ENCODE results near the gene IRF2BP1. TPM values are rescaled to one million over a fixed set of nuclear protein-coding genes. Genes with fewer than 3 reads are reported as not detected.

IRF2BP1 gene
- total RNA-seq, 1 donor from 2014 or later, result 9.8 TPM

DNA sequence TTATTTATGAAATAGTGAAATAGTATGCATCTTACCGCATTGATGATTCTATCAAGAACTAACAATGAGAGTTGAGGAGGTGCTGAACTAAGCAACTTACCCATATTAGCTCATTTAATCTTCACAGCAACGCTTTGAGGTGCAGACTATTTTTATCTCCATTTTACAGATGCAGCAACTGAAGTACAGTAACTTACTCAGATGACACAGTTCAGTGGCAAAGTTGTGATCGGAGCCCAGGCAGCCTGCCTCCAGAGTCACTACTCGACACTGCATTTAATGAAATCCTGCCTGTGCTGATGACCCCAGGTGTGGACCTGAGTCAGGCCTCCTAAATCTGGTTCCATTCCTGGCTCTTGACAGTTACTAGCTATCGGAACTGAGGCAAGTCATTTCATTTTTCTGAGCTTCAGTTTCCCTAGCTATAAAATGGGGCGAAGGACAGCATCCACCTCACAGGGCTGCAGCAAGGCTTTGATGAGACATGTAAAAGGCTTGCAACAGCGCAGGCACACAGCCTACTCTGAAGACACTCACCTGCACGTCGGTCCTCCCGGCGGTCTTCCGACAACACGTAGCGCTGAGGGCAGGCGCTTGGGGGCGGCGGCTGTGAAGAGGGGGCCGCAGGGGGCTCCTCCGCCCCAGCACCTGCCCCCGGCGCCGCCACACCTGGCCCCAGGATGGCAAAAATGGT lies 14.9 kb upstream of the IRF2BP1 start:
- Mint-ChIP-seq H3K9me3 (no peaks in the 10 kb centered on the region), H3K27ac (no peak overlapping the region), H3K36me3 (peaks cover 19% of the 10 kb centered on the region), H3K4me3 (peak overlapping the region; percentile 67), H3K27me3 (ENCODE audit: insufficient read depth, low read depth) (peaks cover 9% of the 10 kb centered on the region), H3K4me1 (peaks cover 20% of the 10 kb centered on the region)
- TF ChIP-seq, protein P1, sequence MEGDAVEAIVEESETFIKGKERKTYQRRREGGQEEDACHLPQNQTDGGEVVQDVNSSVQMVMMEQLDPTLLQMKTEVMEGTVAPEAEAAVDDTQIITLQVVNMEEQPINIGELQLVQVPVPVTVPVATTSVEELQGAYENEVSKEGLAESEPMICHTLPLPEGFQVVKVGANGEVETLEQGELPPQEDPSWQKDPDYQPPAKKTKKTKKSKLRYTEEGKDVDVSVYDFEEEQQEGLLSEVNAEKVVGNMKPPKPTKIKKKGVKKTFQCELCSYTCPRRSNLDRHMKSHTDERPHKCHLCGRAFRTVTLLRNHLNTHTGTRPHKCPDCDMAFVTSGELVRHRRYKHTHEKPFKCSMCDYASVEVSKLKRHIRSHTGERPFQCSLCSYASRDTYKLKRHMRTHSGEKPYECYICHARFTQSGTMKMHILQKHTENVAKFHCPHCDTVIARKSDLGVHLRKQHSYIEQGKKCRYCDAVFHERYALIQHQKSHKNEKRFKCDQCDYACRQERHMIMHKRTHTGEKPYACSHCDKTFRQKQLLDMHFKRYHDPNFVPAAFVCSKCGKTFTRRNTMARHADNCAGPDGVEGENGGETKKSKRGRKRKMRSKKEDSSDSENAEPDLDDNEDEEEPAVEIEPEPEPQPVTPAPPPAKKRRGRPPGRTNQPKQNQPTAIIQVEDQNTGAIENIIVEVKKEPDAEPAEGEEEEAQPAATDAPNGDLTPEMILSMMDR (IDR thresholded peaks at IDR 0.05), result no peak
- no peak for TF ChIP-seq EZH2 (IDR thresholded peaks at IDR 0.05)
- no peak for TF ChIP-seq EZH2phosphoT487 (IDR thresholded peaks at IDR 0.05)
- Histone ChIP-seq H3F3A (ENCODE audit: low read depth) (peaks cover 27% of the 10 kb centered on the region), H3K4me1 (peaks cover 6% of the 10 kb centered on the region), H2AFZ (replicated peaks) (no peak overlapping the region), H3K9me3 (ENCODE audit: low read depth) (no peaks in the 10 kb centered on the region), H3K27me3 (peaks cover 26% of the 10 kb centered on the region), H3K36me3 (no peaks in the 10 kb centered on the region), H3K79me2 (ENCODE audit: low read depth) (no peaks in the 10 kb centered on the region), H3K9ac (no peak overlapping the region), H3K27ac (no peak overlapping the region), H3K4me3 (peak overlapping the region; percentile 68), H4K20me1 (ENCODE audit: low read depth) (peaks cover 22% of the 10 kb centered on the region), H3K4me2 (peak overlapping the region; percentile 90)
- no peak for DNase-seq (ENCODE audit: low spot score)

DNA sequence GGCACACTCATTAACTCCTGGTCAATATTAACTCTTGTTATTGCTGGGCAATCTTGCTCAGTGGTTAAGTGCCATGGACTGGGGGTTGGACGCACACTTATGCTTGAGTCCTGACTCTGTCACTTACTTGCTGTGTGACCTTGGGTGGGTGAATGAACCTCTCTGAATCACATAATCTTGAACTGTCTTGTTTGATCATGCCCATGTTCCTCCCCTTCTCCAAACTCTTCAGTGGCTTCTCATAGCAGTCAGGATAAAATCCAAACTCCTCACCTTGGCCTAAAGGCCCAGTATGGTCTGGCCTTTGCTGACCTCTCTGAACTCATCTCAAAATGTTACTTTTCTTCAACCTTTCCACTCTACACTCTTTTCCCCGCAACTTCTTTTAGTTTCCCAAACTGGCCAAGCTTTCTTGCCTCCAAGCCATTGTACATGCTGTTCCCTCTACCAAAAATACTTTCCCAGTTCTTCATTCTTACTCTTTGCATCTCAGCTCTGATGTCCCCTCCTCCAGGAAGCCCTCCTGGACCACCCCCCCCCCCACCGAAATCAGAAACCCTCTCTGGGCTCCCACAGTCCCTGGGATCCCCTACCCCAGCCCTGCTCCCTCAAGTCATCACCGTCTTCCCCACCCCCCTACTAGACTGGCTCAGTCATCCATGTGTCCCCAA lies 14.1 kb upstream of the IRF2BP1 start:
- Histone ChIP-seq H3K4me3 (no peak overlapping the region), H3K4me1 (peaks cover 6% of the 10 kb centered on the region), H2AFZ (replicated peaks) (no peak overlapping the region), H3K36me3 (no peaks in the 10 kb centered on the region), H3K79me2 (ENCODE audit: low read depth) (no peaks in the 10 kb centered on the region), H3K9me3 (ENCODE audit: low read depth) (no peaks in the 10 kb centered on the region), H3K27me3 (peaks cover 26% of the 10 kb centered on the region), H3K4me2 (no peak overlapping the region), H4K20me1 (ENCODE audit: low read depth) (peaks cover 22% of the 10 kb centered on the region), H3K27ac (no peak overlapping the region), H3F3A (ENCODE audit: low read depth) (peaks cover 27% of the 10 kb centered on the region), H3K9ac (no peak overlapping the region)
- Mint-ChIP-seq H3K4me3 (peak overlapping the region; percentile 67), H3K9me3 (no peaks in the 10 kb centered on the region), H3K27ac (no peak overlapping the region), H3K27me3 (ENCODE audit: insufficient read depth, low read depth) (peaks cover 9% of the 10 kb centered on the region), H3K4me1 (peaks cover 20% of the 10 kb centered on the region), H3K36me3 (peaks cover 22% of the 10 kb centered on the region)
- TF ChIP-seq EZH2 (IDR thresholded peaks at IDR 0.05) (no peak), EZH2phosphoT487 (IDR thresholded peaks at IDR 0.05) (no peak)
- TF ChIP-seq, protein P1 (IDR thresholded peaks at IDR 0.05), result no peak
- no peak for DNase-seq (ENCODE audit: low spot score)

DNA sequence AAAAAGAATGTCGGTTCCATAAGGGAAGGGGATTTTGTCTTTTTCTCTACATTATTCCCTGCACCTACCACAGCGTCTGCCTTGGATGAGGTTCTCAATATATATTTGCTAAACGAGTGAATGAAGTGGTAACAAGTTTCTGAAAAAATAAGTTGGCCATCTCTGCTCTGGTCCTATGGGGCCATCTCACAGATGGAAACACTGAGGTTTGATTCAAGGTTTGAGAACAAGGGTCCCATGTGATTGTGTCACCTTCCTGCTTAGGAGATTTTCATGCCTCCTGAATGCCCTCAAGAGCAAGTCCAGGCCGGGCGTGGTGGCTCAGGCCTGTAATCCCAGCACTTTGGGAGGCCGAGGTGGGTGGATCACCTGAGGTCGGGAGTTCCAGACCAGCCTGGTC lies 13.3 kb upstream of the IRF2BP1 start:
- H3K36me3 ChIP-seq, result no peaks in the 10 kb centered on the region
- no peak for DNase-seq (ENCODE audit: low spot score)
- peaks cover 6% of the 10 kb centered on the region for H3K4me1 ChIP-seq
- H2AFZ ChIP-seq (replicated peaks), result no peak overlapping the region
- H3K9me3 ChIP-seq (ENCODE audit: low read depth), result no peaks in the 10 kb centered on the region
- no peak overlapping the region for H3K4me2 ChIP-seq
- no peak for TF ChIP-seq EZH2phosphoT487 (IDR thresholded peaks at IDR 0.05)
- TF ChIP-seq, protein P1 (IDR thresholded peaks at IDR 0.05), result no peak
- TF ChIP-seq EZH2 (IDR thresholded peaks at IDR 0.05), result no peak
- no peaks in the 10 kb centered on the region for H3K79me2 ChIP-seq (ENCODE audit: low read depth)
- no peak overlapping the region for H3K27ac Mint-ChIP-seq
- no peak overlapping the region for H3K9ac ChIP-seq
- peaks cover 20% of the 10 kb centered on the region for H3K4me1 Mint-ChIP-seq
- no peak overlapping the region for H3K27ac ChIP-seq
- peaks cover 22% of the 10 kb centered on the region for H4K20me1 ChIP-seq (ENCODE audit: low read depth)
- H3K4me3 Mint-ChIP-seq, result no peak overlapping the region
- H3K9me3 Mint-ChIP-seq, result no peaks in the 10 kb centered on the region
- H3K4me3 ChIP-seq, result no peak overlapping the region
- H3K36me3 Mint-ChIP-seq, result peaks cover 22% of the 10 kb centered on the region
- peaks cover 27% of the 10 kb centered on the region for H3F3A ChIP-seq (ENCODE audit: low read depth)
- H3K27me3 ChIP-seq, result peaks cover 26% of the 10 kb centered on the region
- peaks cover 9% of the 10 kb centered on the region for H3K27me3 Mint-ChIP-seq (ENCODE audit: insufficient read depth, low read depth)
